Stomach smooth muscle (tissue), 2 donors: ENCODE results near the gene EGFR.

ENCODE experiments used
- H3K27ac ChIP-seq: one replicate; pipeline ENCODE4 v1.7.0; 2013; ENCODE audit warnings: mild to moderate bottlenecking, low read length, inconsistent platforms
- H3K27me3 ChIP-seq, 2 donors: one replicate each; pipeline ENCODE4 v1.7.0; 2013; ENCODE audit warnings: low read length in 2 of 2; ENCODE audit not compliant: insufficient read depth in 2 of 2, control insufficient read depth in 1 of 2
- H3K36me3 ChIP-seq, 2 donors: one replicate each; pipeline ENCODE4 v1.7.0; 2013; ENCODE audit warnings: low read length in 2 of 2; ENCODE audit not compliant: control insufficient read depth in 2 of 2, insufficient read depth in 2 of 2
- H3K4me1 ChIP-seq: one replicate; pipeline ENCODE4 v1.7.0; 2013; ENCODE audit warnings: low read length; ENCODE audit not compliant: control insufficient read depth, insufficient read depth
- H3K4me3 ChIP-seq, 2 donors: one replicate each; pipeline ENCODE4 v1.7.0; 2013; ENCODE audit warnings: low read length in 2 of 2
- H3K9ac ChIP-seq, 2 donors: one replicate each; pipeline ENCODE4 v1.7.0; 2013; ENCODE audit warnings: low read length in 2 of 2, mild to moderate bottlenecking in 1 of 2
- H3K9me3 ChIP-seq, 2 donors: one replicate each; pipeline ENCODE4 v1.7.0; 2013; ENCODE audit warnings: low read length in 2 of 2; ENCODE audit not compliant: control insufficient read depth in 2 of 2
- donor health status: healthy.
- donor health status: Pancreatic carcinoma.

EGFR gene

GRCh38 chr7:55134786-55135185 lies 116.0 kb downstream of the EGFR start:
- Histone ChIP-seq H3K9ac (no peak overlapping the region), H3K4me1 (peaks cover 40% of the 10 kb centered on the region), H3K4me3 (no peak overlapping the region), H3K27me3 (no peaks in the 10 kb centered on the region), H3K36me3 (no peaks in the 10 kb centered on the region), H3K27ac (no peak overlapping the region), H3K9me3 (no peaks in the 10 kb centered on the region)

- Histone ChIP-seq H3K36me3 (no peaks in the 10 kb centered on the region), H3K4me1 (peaks cover 36% of the 10 kb centered on the region), H3K27ac (no peak overlapping the region), H3K27me3 (no peaks in the 10 kb centered on the region), H3K9me3 (no peaks in the 10 kb centered on the region), H3K9ac (no peak overlapping the region), H3K4me3 (no peak overlapping the region)
Measured at GRCh38 chr7:55135462-55135861, 116.6 kb downstream of the EGFR start.

- H3K4me1 ChIP-seq = peaks cover 8% of the 10 kb centered on the region
- H3K9me3 ChIP-seq = no peaks in the 10 kb centered on the region
- H3K36me3 ChIP-seq = peaks cover 0 to 5% of the 10 kb centered on the region in 2 donors
- H3K27ac ChIP-seq = no peak overlapping the region
- H3K4me3 ChIP-seq = no peak overlapping the region
- no peak overlapping the region for H3K9ac ChIP-seq
- H3K27me3 ChIP-seq = no peaks in the 10 kb centered on the region
Measured at GRCh38 chr7:55138663-55139062, 119.8 kb downstream of the EGFR start.

GRCh38 chr7:55140221-55140940 lies 121.6 kb downstream of the EGFR start:
- H3K4me1 ChIP-seq = peaks cover 4% of the 10 kb centered on the region
- H3K27me3 ChIP-seq = no peaks in the 10 kb centered on the region
- peak overlapping the region in 1 of 2 donors; percentile 36 for H3K4me3 ChIP-seq
- H3K27ac ChIP-seq = no peak overlapping the region
- peaks cover 1 to 16% of the 10 kb centered on the region in 2 donors for H3K36me3 ChIP-seq
- no peaks in the 10 kb centered on the region for H3K9me3 ChIP-seq
- H3K9ac ChIP-seq = no peak overlapping the region

GRCh38 chr7:55140941-55141278 lies 122.1 kb downstream of the EGFR start:
- H3K36me3 ChIP-seq = peaks cover 6 to 22% of the 10 kb centered on the region in 2 donors
- no peak overlapping the region for H3K9ac ChIP-seq
- no peaks in the 10 kb centered on the region for H3K27me3 ChIP-seq
- no peaks in the 10 kb centered on the region for H3K9me3 ChIP-seq
- no peak overlapping the region for H3K4me3 ChIP-seq
- H3K27ac ChIP-seq = no peak overlapping the region
- H3K4me1 ChIP-seq = peaks cover 4% of the 10 kb centered on the region

- H3K9ac ChIP-seq = no peak overlapping the region
- peaks cover 7% of the 10 kb centered on the region for H3K4me1 ChIP-seq
- H3K27ac ChIP-seq = no peak overlapping the region
- H3K4me3 ChIP-seq = no peak overlapping the region
- peaks cover 21 to 38% of the 10 kb centered on the region in 2 donors for H3K36me3 ChIP-seq
- no peaks in the 10 kb centered on the region for H3K27me3 ChIP-seq
- H3K9me3 ChIP-seq = no peaks in the 10 kb centered on the region
Measured at GRCh38 chr7:55142919-55143600, 124.2 kb downstream of the EGFR start.

GRCh38 chr7:55144333-55145317 lies 125.8 kb downstream of the EGFR start:
- Histone ChIP-seq H3K9me3 (no peaks in the 10 kb centered on the region), H3K27me3 (no peaks in the 10 kb centered on the region), H3K9ac (no peak overlapping the region), H3K27ac (no peak overlapping the region), H3K36me3 (peaks cover 21 to 44% of the 10 kb centered on the region in 2 donors), H3K4me1 (peaks cover 7% of the 10 kb centered on the region), H3K4me3 (no peak overlapping the region)

GRCh38 chr7:55145606-55146005 lies 126.8 kb downstream of the EGFR start:
- no peaks in the 10 kb centered on the region for H3K9me3 ChIP-seq
- H3K9ac ChIP-seq = no peak overlapping the region
- peaks cover 3% of the 10 kb centered on the region for H3K4me1 ChIP-seq
- no peaks in the 10 kb centered on the region for H3K27me3 ChIP-seq
- no peak overlapping the region for H3K4me3 ChIP-seq
- peaks cover 21 to 46% of the 10 kb centered on the region in 2 donors for H3K36me3 ChIP-seq
- H3K27ac ChIP-seq = no peak overlapping the region

GRCh38 chr7:55147101-55147500 lies 128.3 kb downstream of the EGFR start:
- no peak overlapping the region for H3K27ac ChIP-seq
- no peaks in the 10 kb centered on the region for H3K9me3 ChIP-seq
- no peak overlapping the region for H3K4me3 ChIP-seq
- peaks cover 3% of the 10 kb centered on the region for H3K4me1 ChIP-seq
- H3K9ac ChIP-seq = no peak overlapping the region
- no peaks in the 10 kb centered on the region for H3K27me3 ChIP-seq
- H3K36me3 ChIP-seq = peaks cover 32 to 55% of the 10 kb centered on the region in 2 donors

GRCh38 chr7:55147736-55148135 lies 128.9 kb downstream of the EGFR start:
- peaks cover 3% of the 10 kb centered on the region for H3K4me1 ChIP-seq
- no peaks in the 10 kb centered on the region for H3K27me3 ChIP-seq
- no peak overlapping the region for H3K4me3 ChIP-seq
- H3K36me3 ChIP-seq = peaks cover 39 to 61% of the 10 kb centered on the region in 2 donors
- H3K27ac ChIP-seq = no peak overlapping the region
- no peak overlapping the region for H3K9ac ChIP-seq
- no peaks in the 10 kb centered on the region for H3K9me3 ChIP-seq
